HG03469 (cell line): Measurements from ENCODE around the gene RELL2.

Experiments used
- ATAC-seq: cut with Tn5 transposase; IDR thresholded peaks from one replicate; pipeline ENCODE4 v1.9.1; 2021; ENCODE audit warnings: mild to moderate bottlenecking, moderate library complexity, moderate number of reproducible peaks; ENCODE audit not compliant: unreplicated experiment

Gene RELL2

DNA sequence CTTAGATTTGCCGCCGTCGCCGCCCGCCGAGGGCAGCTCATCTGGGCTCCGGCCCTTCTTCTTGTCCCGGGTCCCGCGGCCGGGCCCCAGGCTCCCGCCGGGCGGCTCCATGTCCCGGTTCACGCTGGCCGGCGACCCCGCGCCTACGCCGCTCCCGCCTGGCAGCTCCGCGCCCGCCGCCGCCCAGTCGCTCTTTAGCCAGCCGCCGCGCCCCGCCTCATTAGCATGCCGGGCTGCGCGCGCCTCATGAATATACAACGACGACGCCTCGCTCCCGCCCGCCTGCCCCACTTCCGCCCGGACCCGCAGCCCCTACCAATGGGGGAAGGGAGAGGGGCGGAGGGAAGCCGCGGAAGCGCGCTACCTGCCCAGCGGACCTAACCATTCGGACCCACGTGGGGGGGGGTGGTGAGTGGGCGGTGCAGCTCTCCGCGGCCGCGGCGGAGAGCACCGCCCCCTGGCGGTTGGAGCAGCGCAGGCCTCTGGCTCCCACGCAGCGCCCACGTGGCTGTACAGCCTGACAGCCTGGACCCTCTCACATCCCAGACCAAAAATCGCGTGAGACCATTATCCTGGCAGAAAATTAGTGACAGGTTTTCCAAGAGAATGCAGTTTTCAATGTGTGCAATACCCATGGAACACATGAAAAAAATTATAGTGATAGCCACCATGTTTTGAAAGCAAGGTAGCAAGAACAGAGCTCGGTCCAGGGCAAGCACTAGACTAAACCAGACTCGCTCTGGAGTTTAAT is 17.8 kb upstream of the RELL2 start, which contains the start of gene DIAPH1:
Gene DIAPH1 (minus strand): TSS at position 197 of the 751 bp plus-strand sequence. CDS start 86 bp downstream, at position 111.
- peak; percentile 57 for ATAC-seq

DNA sequence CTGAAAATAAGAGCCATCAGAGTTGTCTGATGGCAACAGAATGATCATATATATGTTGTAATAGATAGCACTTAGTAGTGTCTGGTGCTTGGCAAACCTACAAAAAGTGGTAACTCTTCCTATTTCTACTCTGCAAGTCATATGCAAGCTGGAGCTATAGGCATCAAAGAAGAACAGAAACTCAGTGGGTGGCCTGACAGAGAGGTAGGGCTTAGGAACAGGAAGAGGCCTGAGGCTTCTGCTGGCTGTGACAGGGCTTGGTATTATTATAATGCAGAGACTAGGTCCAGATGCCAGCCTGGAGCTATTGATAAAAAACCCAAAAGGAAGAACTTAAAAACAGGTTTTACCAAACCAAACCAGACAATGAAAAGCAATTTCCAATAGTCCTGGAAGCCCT is 13.6 kb upstream of the RELL2 start:
- ATAC-seq: peak; percentile 59

DNA sequence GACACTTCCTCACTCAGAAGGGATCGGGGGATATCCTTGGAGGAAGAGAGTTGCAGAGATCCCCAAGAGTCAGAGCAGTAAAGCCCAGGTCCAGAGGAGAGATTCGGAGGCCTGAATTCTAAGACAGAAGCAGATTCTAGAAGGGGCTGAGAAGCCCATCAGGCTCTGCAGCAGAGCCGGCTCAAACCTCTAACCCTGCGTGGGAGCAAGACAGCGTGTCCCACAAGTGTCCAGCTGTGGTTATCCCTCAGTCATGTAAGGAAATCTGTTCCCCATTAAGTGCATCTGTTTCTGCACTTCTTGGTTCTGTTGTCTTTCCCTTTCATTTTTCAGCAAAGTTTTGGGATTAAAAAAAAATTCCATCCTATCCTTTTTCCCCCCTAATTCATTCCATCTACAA is 13.2 kb upstream of the RELL2 start:
- ATAC-seq: no peak

DNA sequence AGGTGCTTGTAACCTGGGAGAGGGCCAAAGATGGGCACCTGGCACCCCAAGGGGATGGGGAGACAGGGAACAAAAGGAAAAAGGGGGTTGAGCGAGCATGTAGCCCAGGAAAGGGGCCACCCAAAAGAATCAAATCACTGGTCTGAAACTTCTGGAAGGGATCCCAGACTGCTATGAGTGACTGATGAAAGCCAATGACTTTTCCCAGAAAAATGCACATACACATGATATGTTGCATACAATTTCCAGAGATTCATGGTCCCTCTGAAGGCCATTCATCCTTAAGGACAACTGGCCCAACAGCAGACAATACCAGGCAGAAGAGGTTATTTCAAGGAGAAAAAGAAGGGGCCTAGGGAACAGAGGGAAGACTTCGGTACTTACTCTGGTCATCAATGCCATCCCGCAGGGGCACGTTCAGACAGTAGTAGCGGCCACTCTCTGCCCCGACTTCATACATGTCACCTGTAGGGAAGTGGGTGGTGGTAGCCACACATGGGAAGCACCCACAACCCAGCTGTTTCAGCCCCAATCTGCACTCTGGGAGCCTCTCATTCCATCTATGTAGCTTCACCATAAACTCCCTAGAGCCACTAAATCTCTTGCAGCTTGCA is 8.5 kb upstream of the RELL2 start:
- ATAC-seq: no peak

DNA sequence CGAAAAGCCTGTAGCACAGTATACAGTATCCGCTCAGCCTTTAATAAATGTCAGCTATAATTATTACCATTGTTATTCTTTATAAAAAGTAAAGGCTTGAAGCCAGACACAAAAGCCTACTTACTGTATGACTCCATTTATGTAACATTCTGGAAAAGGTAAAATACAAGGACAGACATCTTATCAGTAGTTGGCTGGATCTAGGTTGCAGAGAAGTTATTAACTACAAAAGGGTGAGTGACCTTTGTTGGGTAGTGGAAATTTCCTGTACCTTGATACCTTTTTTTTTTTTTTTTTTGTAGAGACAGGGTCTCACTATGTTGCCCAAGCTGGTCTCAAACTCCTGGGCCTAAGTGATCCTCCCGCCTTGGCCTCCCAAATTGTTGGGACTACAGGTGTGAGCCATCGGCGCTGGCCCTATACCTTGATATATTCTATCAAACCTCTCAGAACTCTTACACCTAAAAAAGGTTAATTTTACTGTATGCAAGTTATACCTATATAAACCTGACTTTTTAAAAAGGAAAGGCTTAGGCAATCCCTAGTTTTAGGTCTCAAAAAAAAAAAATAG is 6.1 kb upstream of the RELL2 start:
- ATAC-seq: no peak

DNA sequence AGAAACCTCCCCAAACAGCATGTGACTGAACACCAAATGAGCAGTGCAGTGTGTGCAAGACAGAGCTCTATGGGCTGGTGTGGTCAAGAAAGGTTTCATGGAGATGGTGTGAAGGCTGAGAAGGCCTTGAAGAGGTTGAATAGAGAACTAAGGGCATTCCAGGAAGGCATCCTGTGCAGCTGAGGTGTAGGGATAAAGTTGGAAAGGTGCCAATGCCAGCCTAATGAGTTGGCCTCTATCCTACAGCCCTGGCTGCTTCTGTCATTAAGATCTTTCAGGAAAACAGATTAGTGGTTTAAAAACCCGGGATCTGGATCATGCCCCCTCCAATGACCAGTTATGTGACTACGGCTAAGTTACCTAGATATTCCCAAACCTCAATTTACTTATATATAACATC is 4.1 kb upstream of the RELL2 start:
- no peak for ATAC-seq

DNA sequence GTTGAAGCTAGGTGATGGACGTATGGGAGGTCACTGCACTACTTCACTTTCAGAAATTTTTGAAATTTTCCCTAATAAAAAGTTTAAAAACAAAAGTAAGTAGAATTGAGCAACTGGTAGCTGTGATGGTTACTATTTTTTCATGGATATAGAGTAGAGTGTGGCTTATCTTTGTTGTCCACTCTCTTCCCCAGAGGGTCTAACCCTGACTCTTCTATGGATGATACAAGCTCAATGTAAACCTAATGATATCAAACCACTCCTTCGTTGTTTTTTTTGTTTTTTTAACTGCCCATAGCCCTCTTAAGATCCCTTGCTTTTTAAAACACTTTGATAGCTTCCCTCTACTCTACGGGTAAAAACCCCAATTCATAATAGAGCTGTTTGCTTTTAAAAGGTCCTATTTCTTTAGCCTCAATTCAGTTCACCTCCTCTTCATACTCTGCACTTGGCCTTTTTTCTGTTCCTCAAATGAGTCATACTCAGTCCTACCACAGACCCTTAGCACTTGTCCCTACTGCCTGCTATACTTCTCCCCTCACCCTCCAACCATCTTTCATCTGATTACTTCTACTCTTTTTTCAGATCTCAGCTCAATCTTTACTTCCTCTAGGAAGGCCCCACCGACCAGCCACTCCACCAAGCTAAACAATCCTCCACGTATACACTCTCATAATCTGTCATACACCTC is 2.8 kb upstream of the RELL2 start:
- peak; percentile 83 for ATAC-seq

DNA sequence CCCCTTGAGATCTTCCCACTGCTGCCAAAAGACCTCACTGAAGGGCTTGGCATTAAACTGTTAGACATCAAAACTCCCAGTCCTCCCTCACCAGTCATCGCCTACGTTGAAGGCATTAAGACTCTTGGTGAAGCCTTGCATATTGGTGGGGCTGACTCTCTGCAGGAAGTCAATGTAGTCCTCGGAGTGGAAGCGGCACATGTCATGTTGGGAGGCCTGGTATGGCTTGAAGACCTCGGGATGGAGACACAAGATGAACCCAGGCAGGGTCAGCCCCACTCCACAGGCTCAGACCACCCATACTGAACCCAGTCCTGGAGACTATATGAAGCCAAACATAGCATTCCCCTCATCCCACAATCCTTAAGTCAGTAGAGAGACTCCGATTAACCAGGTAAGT is 2.1 kb upstream of the RELL2 start:
- no peak for ATAC-seq

DNA sequence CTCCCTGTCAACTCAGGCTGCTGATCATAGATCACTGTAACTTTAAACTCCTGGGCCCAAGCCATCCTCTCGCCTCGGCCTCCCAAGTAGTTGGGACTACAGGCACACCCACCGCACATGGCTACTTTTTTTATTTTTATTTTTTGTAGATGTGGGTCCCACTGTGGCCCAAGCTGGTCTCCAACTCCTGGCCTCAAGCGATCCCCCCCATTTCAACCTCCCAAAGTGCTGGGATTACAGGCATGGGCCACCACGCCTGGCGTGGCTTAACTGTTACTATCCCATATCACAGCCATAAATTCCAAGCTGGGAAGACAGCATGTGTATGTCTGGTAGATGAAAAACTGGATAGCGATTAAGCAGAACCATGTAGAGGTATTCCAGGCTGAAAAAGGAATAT is 1.2 kb upstream of the RELL2 start:
- ATAC-seq: no peak

DNA sequence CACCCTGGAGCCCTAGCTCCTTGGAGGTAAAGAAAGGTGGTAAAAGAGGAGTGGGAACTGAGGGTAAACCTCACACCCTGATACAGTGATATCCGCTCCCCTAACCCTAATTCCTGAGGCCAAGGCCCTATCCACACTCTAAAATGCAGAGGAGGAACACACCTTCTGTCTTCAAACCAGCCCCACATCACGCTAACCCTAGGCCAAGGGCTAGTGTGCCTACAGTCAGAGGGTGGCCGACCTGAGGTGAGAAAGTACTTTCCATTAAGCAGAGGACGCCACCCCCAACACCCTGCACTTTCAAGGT is 738 bp upstream of the RELL2 start:
- no peak for ATAC-seq

DNA sequence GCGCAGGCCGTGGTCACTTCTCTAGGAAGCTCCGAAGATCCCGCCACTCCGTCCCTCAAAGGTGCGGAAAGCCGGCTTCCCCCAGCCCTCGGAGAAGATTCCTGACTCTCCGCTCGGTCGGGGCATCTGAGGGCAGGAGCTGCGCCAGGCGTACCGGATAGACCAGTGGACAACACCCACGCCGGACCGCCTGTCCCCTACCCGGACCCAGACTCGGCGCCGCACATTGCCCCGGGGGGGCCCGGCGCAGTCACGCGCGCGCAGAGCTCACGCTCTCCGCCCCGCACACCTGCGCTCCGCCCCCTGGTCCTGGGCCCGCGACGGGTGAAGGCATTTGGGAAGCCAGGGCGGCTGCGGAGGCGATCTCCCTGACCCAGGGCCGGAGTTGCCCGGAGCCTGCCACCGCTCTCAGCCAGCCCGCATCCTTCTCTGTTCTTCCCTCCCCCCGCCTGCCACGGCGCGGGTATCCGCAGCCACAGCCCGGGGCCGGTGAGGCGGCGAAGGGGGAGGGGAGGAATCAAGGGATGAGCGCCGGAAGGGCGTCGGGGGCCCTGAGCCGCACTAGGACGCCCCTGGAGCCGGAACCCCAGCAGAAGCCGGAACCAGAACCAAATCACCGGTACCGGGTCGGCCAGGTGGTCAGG is 448 bp downstream of the RELL2 start:
- no peak for ATAC-seq

DNA sequence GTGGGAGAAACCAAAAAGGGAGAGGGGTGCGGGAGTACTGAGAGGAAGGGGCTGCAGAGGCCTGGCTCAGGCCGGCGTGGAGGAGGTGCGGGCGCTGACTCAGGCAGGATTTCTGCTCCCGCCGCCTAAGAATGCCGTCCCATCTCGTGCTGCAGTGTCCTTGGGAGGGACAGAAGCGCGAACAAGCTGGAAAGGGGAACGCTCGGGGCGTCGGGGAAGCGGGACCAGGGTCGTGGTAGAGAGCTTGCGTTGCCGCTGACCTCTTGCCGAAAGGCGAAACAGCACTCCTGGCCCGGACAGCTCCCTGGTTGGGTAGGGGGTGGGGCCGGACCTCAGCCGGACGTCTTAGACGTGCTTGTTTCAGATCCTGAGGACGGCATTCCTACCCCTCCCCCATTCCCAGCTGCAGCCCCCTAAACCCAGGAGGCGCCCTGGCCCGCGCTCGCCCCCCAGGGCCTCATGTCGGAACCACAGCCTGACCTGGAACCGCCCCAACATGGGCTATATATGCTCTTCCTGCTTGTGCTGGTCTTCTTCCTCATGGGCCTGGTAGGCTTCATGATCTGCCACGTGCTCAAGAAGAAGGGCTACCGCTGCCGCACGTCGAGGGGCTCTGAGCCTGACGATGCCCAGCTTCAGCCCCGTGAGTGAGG is 1.1 kb downstream of the RELL2 start:
- ATAC-seq: no peak

DNA sequence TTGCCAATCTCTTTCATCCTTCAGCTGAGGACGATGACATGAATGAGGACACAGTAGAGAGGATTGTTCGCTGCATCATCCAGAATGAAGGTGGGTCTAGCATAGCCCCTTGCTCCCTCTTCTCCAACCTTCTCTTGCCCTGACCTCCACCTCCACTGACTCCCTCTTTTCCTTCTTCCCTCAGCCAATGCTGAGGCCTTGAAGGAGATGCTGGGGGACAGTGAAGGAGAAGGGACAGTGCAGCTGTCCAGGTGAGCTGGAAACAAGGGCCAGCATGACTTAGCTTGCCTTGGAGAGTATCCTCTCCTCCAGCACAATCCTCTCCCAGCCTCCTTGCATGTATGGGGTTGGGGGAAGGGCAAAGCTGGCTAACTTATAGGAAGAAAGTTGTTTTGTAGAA is 2.0 kb downstream of the RELL2 start:
- ATAC-seq: no peak

DNA sequence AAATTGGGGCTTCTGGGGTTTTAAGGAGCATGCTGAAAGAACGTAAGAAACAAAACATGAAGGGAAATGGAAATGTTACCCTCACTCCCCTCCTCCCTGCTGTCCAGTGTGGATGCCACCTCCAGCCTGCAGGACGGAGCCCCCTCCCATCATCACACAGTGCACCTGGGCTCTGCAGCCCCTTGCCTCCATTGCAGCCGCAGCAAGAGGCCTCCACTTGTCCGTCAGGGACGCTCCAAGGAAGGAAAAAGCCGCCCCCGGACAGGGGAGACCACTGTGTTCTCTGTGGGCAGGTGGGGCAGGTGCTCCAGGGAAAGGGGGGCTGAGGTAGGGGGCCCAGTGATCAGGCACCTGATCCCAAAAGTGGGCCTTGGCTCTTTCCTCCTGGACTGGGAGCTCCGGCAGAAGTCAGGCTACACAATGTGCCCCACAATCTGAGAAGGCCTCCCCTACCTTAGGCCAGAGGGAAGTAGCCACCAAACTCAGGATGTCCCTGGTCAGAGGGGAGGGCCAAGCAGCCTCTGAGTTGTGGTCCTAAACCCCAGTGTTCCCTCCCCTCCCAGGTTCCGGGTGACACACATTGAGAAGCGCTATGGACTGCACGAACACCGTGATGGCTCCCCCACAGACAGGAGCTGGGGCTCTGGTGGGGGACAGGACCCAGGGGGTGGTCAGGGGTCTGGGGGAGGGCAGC is 2.7 kb downstream of the RELL2 start:
- ATAC-seq: no peak

DNA sequence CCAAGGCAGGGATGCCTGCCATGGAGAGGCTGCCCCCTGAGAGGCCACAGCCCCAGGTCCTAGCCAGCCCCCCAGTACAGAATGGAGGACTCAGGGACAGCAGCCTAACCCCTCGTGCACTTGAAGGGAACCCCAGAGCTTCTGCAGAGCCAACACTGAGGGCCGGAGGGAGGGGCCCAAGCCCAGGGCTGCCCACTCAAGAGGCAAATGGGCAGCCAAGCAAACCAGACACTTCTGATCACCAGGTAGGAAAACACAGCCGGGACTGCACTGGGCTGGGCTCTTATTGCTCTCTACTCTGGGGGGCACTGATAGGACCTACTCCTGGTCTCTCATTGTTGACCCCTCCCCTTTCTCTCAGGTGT is 3.2 kb downstream of the RELL2 start:
- ATAC-seq: no peak

DNA sequence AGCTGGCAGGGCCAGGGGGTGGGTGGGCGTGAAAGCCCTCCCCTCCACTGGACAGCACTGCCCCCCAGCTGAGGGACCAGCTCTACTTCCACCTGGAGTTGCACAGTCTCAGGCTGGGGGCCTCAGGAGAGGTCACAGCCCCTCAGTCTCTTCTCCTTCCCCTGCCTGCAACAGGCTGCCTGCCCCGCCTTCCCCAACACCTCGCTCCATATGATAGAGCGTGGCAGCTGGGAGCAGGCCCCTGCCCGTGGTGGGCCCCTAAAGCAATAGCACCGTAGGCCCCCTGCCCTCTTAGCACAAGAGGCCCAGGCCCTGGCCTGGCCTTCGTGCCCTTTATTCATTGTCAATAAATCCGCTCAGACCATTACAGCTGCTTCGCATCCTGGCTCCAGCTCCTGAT is 3.9 kb downstream of the RELL2 start:
- ATAC-seq: no peak

DNA sequence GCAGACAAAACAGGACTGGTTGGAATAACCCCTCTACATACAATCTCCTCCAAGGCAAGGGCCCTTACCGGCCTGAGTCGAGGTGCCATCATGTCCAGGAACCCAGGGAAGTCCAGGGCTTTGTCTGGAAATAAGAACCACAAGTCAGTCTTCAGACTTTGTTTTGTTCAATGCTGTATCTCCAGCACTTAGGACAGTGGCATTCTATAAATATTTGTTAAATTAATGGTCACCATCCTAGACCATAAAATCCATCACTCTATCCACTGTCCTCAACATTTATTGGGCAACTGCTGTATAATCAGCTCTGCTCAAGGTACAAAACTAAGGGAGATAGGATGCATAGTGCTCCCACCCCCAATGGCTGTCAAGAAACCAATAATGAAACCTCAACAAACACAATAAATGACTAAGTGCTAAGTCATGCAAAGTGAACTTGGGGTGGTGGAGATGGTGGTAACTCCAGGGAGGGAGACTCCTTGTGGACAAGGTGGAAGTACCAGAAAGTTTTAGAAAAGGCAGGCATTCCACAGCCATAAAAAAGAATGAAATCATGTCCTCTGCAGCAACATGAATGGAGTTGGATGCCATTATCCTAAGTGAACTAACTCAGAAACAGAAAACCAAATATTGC is 5.0 kb downstream of the RELL2 start:
- ATAC-seq: peak; percentile 43

DNA sequence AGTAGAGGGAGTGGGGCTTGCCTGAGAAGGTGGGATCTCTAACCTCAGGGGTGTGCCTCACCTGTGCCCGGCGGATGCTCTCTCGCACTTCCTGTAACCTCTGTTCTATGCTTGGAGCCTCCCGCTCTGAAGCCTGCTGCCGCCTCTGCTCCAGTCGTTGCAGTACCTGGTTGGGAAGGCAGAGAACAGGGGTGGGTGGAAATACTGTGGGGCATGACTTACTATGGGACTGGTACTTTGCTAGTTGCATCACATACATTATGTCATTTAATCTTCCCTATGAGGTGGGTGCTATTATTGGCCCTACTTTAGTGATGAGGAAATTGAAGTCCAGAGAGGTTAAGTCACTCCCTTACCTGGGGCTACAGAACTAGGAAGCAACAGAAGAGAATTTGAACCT is 9.2 kb downstream of the RELL2 start:
- no peak for ATAC-seq

DNA sequence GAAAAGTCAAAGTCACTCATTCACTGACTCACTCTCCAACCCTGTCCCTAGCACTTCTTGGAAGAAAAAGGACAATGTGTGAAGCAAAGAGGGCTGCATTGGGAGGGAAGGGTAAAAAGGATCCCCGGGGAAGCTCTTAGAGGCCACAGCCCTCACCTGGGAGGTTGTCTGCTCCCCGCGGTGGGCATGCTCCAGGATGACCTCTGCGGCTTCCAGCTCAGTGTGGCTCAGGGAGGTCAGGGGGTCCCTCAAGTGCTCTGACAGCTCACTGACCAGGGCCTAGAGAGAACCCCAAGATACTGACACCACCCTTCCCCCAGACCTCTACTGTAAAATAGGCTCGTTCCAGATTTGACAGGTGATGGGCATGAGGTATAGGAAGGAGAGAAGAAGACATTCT is 10.4 kb downstream of the RELL2 start:
- no peak for ATAC-seq

DNA sequence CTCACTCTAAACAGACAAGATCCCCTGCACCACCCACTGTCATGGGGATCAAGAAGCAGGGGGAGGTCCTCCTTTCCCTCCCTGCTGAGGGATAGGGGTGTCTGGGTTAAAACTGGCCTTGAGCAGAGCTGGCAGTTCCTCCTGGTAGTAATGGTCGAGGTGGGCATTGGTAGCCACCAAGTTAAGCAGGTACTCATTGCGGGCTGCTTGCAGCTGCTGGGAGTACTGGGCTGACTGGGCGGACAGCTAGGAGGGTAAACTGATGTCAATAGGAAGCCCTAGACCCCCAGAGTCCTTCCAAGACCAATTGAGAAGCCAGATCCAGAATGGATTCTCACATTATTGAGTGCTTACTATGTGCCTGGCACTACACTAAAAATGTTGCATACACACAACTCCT is 11.1 kb downstream of the RELL2 start:
- ATAC-seq: no peak
